ENCODE data around the gene RNASE8. TPM values are rescaled to one million over a fixed set of nuclear protein-coding genes. Genes with fewer than 3 reads are reported as not detected.
A peak's percentile ranks its signal among the peaks of the same experiment; 100 is the strongest.

Gene RNASE8
- total and polyA plus RNA-seq, 2 of the 4 experiments (the other 2 are of a cell fraction): not detected

DNA sequence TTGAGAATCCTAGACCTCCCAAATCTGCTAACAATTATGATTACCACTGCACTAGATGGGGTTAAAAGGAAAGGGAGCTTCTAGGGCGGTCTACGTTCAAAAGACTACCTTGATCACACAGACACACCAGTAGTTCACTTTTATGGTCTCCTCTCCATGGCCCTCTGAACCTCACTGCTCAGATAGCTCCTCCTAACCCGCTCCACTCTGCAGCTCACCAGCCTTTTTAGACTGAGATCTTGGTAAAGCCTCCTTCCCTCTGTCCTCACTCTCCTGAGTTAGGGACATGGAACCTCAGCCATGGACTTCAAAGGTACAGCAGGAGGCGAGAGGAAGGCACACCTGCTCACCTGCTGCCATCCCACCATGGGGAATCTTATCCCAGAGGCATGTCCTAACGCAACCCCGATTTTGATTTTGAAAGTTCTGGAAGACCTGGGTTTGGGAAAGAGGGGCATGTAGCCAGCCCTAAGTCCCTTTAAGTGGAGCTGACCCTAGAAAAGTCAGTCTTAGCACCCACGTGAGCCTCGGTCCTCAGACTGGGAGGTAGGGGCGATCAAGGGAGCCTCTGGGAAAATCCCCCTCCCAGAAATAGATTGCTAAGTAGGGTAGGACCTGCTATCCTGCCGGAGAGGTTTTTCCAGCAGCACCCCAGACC, 39.5 kb downstream of the RNASE8 start:
- peak overlapping the region; percentile 2 for H2BK5ac ChIP-seq (ENCODE audit: low read depth, low read length, poor library complexity, severe bottlenecking)
- in situ Hi-C loops (cut with MboI; ENCODE audit: low sequenced_read_pairs): loop anchor here (25.0 kb wide), 2 partner anchors 635 to 760 kb away; partner anchors contain the start of genes APEX1, CCNB1IP1, OSGEP and PARP2
- H3K23ac ChIP-seq (ENCODE audit: low read depth, low read length): no peak overlapping the region
- CTCF ChIA-PET: interaction anchor here (1.2 to 1.8 kb wide), 2 partner anchors 34 to 82 kb away, joined by 3 to 6 read pairs; no protein-coding TSS in a partner anchor
- no peak overlapping the region for H4K5ac ChIP-seq (ENCODE audit: low read depth, low read length)
- ATAC-seq (ENCODE audit: low read depth) (no peak), DNase-seq (no peak)
- H3K4me3 ChIP-seq (ENCODE audit: insufficient read depth, low read depth, low read length): peak overlapping the region; percentile 14; the same call in 1 of the 2 replicates
- no peaks in the 10 kb centered on the region for H3K9me3 ChIP-seq (ENCODE audit: control insufficient read depth, insufficient read depth, low read length)
- H2AFZ ChIP-seq (replicated peaks; ENCODE audit: low read length, poor library complexity): no peak overlapping the region
- 100% methylated on average over 1 of the region's 10 CpGs; no CpG with 5 or more reads in 1 of the 2 experiments for WGBS, 2 experiments (ENCODE audit: extremely low coverage in 2 of 2, insufficient read length in 1 of 2)
- intact Hi-C loops (cut with micrococcal nuclease): no loop called here
- dilution Hi-C loops (cut with HindIII; ENCODE audit: low sequenced_read_pairs, unreplicated experiment): no loop called here
- no peak overlapping the region for H3K14ac ChIP-seq (replicated peaks; ENCODE audit: low read depth, low read length)
- BruUV-seq (replicated peaks): no TSS peak
- H3K9me1 ChIP-seq (ENCODE audit: insufficient read depth, low read length): peaks cover 3% of the 10 kb centered on the region; the same call in 1 of the 2 replicates
- H2AK5ac ChIP-seq (ENCODE audit: low read depth, low read length): no peak overlapping the region
- TF ChIP-seq NFE2L2 (IDR thresholded peaks at IDR 0.05; ENCODE audit: low read depth, low read length) (no peak), RAD21 (IDR thresholded peaks at IDR 0.05; ENCODE audit: low read length) (no peak), POLR2A (IDR thresholded peaks at IDR 0.05; ENCODE audit: low read depth, low read length) (no peak), RCOR1 (IDR thresholded peaks at IDR 0.05; ENCODE audit: insufficient replicate concordance, low read length) (no peak), SMC3 (IDR thresholded peaks at IDR 0.05; ENCODE audit: low read depth, low read length) (no peak), FOS (IDR thresholded peaks at IDR 0.05; ENCODE audit: low read depth, low read length) (no peak), CEBPB (IDR thresholded peaks at IDR 0.05; ENCODE audit: low read depth, low read length) (no peak), CHD1 (IDR thresholded peaks at IDR 0.05; ENCODE audit: low read depth, low read length) (no peak), MXI1 (IDR thresholded peaks at IDR 0.05; ENCODE audit: borderline replicate concordance, low read depth, low read length) (no peak)
- TF ChIP-seq, protein P1, sequence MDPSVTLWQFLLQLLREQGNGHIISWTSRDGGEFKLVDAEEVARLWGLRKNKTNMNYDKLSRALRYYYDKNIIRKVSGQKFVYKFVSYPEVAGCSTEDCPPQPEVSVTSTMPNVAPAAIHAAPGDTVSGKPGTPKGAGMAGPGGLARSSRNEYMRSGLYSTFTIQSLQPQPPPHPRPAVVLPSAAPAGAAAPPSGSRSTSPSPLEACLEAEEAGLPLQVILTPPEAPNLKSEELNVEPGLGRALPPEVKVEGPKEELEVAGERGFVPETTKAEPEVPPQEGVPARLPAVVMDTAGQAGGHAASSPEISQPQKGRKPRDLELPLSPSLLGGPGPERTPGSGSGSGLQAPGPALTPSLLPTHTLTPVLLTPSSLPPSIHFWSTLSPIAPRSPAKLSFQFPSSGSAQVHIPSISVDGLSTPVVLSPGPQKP (IDR thresholded peaks at IDR 0.05; ENCODE audit: borderline replicate concordance, low read depth, low read length): no peak
- H2BK15ac ChIP-seq (ENCODE audit: low read depth, low read length): no peak overlapping the region
- H3K27me3 ChIP-seq (ENCODE audit: control insufficient read depth, insufficient read depth, low read length): no peaks in the 10 kb centered on the region
- H3K4ac ChIP-seq (ENCODE audit: low read depth, low read length): no peak overlapping the region
- H3K79me1 ChIP-seq (ENCODE audit: low read depth in 1 of 2, low read length in 2 of 2): 0 out of 4 replicates have a peak, but pooled peaks cover 0 to 2% of the 10 kb centered on the region in 2 experiments
- no peak overlapping the region for H2BK120ac ChIP-seq (ENCODE audit: low read depth, low read length)
- no peak overlapping the region for H2AK9ac ChIP-seq (replicated peaks; ENCODE audit: low read depth, low read length, poor library complexity)
- peak overlapping the region; percentile 16; the same call in 1 of the 2 replicates for H3K27ac ChIP-seq (ENCODE audit: insufficient read depth, low read length)
- H4K8ac ChIP-seq (ENCODE audit: low read depth in 2 of 2, low read length in 2 of 2): no peak overlapping the region
- H4K20me1 ChIP-seq (ENCODE audit: insufficient read depth, low read length): no peaks in the 10 kb centered on the region; the same call in 1 of the 2 replicates
- H4K91ac ChIP-seq (ENCODE audit: insufficient read depth, low read depth, low read length): no peak overlapping the region
- peak overlapping the region; percentile 36; the same call in 1 of the 2 replicates for H3K4me2 ChIP-seq (ENCODE audit: low read depth, low read length)
- no peak overlapping the region for H3K18ac ChIP-seq (ENCODE audit: low read depth, low read length)
- no peak overlapping the region for H3K56ac ChIP-seq (ENCODE audit: extremely low read depth, insufficient read depth, low read length)
- POLR2A ChIA-PET (ENCODE audit: unreplicated experiment): interaction anchor here (0.7 kb wide), 1 partner anchor 765 kb away, joined by 3 read pairs; no protein-coding TSS in a partner anchor
- no peak overlapping the region; the same call in 1 of the 2 replicates for H3K9ac ChIP-seq (ENCODE audit: low read depth, low read length)
- H2BK20ac ChIP-seq (ENCODE audit: low read depth, low read length): no peak overlapping the region
- H3K36me3 ChIP-seq (ENCODE audit: control insufficient read depth, insufficient read depth, low read length): peaks cover 4% of the 10 kb centered on the region; the same call in 1 of the 2 replicates
- peaks cover 4% of the 10 kb centered on the region; the same call in 1 of the 2 replicates for H3K4me1 ChIP-seq (ENCODE audit: control insufficient read depth, insufficient read depth, low read length)
